K562 (cell line): ENCODE measurements around the gene LUC7L3. TPM values are rescaled to one million over a fixed set of nuclear protein-coding genes. Genes with fewer than 3 reads are reported as not detected.
A peak's percentile ranks its signal among the peaks of the same experiment; 100 is the strongest.

Experiments used
- ATAC-seq: fragments of 200-7000 bp; cut with Tn5 transposase; 3 replicates; pipeline ENCODE4 v1.9.1; 2020; ENCODE audit warnings: moderate library complexity
- BruUV-seq: library from RNA; stranded (reverse); fragments of 400-500 nt; replicated peaks from 2 replicates; lab custom pipeline; 2021; lab: Mats Ljungman, UMichigan
- CTCF ChIA-PET: fragments of 300-600 bp; formaldehyde crosslinking; extraction: SDS; loops from one replicate; lab custom pipeline; 2021; ENCODE audit warnings: low intra/inter-chr PET ratio; lab: Yijun Ruan, JAX
- POLR2A ChIA-PET: fragments of 300-600, 350-650 bp; sonication (Branson Sonifier 250); formaldehyde crosslinking; extraction: SDS; loops from one replicate; lab custom pipeline; 2021; ENCODE audit warnings: antibody characterized with exemption, inconsistent platforms; lab: Yijun Ruan, JAX
- DNase-seq, 4 experiments: peaks; one replicate each; pipeline versions ENCODE4 v3.0.0 to v3.0.0-alpha.2; 2011 to 2018; ENCODE audit warnings: low spot score in 3 of 4, mixed read lengths in 3 of 4; ENCODE audit errors: extremely low read depth in 1 of 4
- FAIRE-seq: peaks from 2 replicates; lab custom pipeline; 2011; peaks lifted over from hg19 to GRCh38; lab: Jason Lieb, UNC
- H2AFZ ChIP-seq: 2 replicates; pipeline ENCODE4 v1.6.0; 2011; ENCODE audit warnings: low read depth, low read length, control low read depth, inconsistent platforms
- H3K27ac ChIP-seq: fragments of 200-600 bp; 3 replicates; pipeline ENCODE4 v1.8.0; 2011; ENCODE audit warnings: low read depth, mild to moderate bottlenecking, control low read depth, inconsistent platforms, low read length, moderate library complexity, mixed read lengths; ENCODE audit errors: extremely low read depth
- H3K27me3 ChIP-seq, 2 experiments: fragments of 300-600 bp in 1 of 2; 2 replicates in 1 of 2; 3 replicates in 1 of 2; pipeline versions ENCODE4 v1.6.0 to v1.8.0; 2011; ENCODE audit warnings: inconsistent platforms in 2 of 2, low read length in 2 of 2, mild to moderate bottlenecking in 1 of 2, mixed read lengths in 1 of 2, moderate library complexity in 1 of 2; ENCODE audit not compliant: control insufficient read depth in 2 of 2, insufficient read depth in 2 of 2
- H3K36me3 ChIP-seq: fragments of 300-600 bp; 3 replicates; pipeline ENCODE4 v1.8.0; 2011; ENCODE audit warnings: mild to moderate bottlenecking, low read length, inconsistent platforms; ENCODE audit not compliant: control insufficient read depth, insufficient read depth
- H3K4me1 ChIP-seq, 2 experiments: fragments of 200-600 bp in 1 of 2; replicated peaks in 1 of 2; 2 replicates in 1 of 2; 3 replicates in 1 of 2; pipeline versions ENCODE4 v1.5.1 to v1.8.0; 2011; ENCODE audit warnings: inconsistent platforms in 2 of 2, low read length in 2 of 2, mild to moderate bottlenecking in 1 of 2, mixed read lengths in 1 of 2, moderate library complexity in 1 of 2; ENCODE audit not compliant: control insufficient read depth in 2 of 2, insufficient read depth in 2 of 2
- H3K4me2 ChIP-seq: 2 replicates; pipeline ENCODE4 v1.6.1; 2011; ENCODE audit warnings: low read length, control low read depth, inconsistent platforms, mixed read lengths; ENCODE audit not compliant: insufficient read depth
- H3K4me3 ChIP-seq: fragments of 200-600 bp; sonication (generic), shearing (Covaris generic); 2 replicates; pipeline ENCODE4 v1.5.1; 2016; ENCODE audit warnings: control low read depth, inconsistent platforms
- H3K79me2 ChIP-seq: fragments of 200-600 bp; 3 replicates; pipeline ENCODE4 v1.8.0; 2011; ENCODE audit warnings: low read length, inconsistent platforms; ENCODE audit not compliant: control insufficient read depth, insufficient read depth
- H3K9ac ChIP-seq, 2 experiments: 2 replicates each; pipeline versions ENCODE4 v1.6.0 to v1.6.1; 2011; ENCODE audit warnings: low read depth in 2 of 2, low read length in 2 of 2, control low read depth in 1 of 2, inconsistent platforms in 1 of 2, mild to moderate bottlenecking in 1 of 2, mixed read lengths in 1 of 2; ENCODE audit not compliant: insufficient read depth in 1 of 2
- H3K9me1 ChIP-seq: one replicate; pipeline ENCODE4 v1.6.0; 2011; ENCODE audit warnings: inconsistent platforms, mild to moderate bottlenecking, low read length, moderate library complexity; ENCODE audit not compliant: control insufficient read depth, insufficient read depth
- H3K9me3 ChIP-seq: replicated peaks from 2 replicates; pipeline ENCODE4 v1.5.1; 2011; ENCODE audit warnings: low read depth, low read length, inconsistent platforms; ENCODE audit not compliant: control insufficient read depth, insufficient read depth
- H4K20me1 ChIP-seq: replicated peaks from 2 replicates; pipeline ENCODE4 v1.6.1; 2011; ENCODE audit warnings: low read length, inconsistent platforms, mixed read lengths; ENCODE audit not compliant: control insufficient read depth, insufficient read depth
- CREB1 ChIP-seq, 2 experiments: sonication (generic) in 1 of 2; formaldehyde crosslinking in 1 of 2; IDR thresholded peaks; 2 replicates each; pipeline versions ENCODE4 v1.6.1 to v1.8.0; 2012 to 2022; ENCODE audit warnings: inconsistent platforms in 1 of 2, mild to moderate bottlenecking in 1 of 2, missing genetic modification reagents in 1 of 2, moderate library complexity in 1 of 2
- KLF13 ChIP-seq: fragments of 450-650 bp; IDR thresholded peaks from 2 replicates; pipeline ENCODE4 v1.6.1; 2016; ENCODE audit warnings: missing genetic modification characterization, low read depth, mild to moderate bottlenecking, missing compliant biosample characterization, moderate library complexity, borderline replicate concordance
- NFXL1 ChIP-seq: fragments of 450-650 bp; formaldehyde crosslinking; IDR thresholded peaks from 2 replicates; pipeline ENCODE4 v1.4.0; 2021; ENCODE audit warnings: mild to moderate bottlenecking
- TCF3 ChIP-seq: sonication (generic); formaldehyde crosslinking; IDR thresholded peaks from 2 replicates; pipeline ENCODE4 v1.4.0; 2020; ENCODE audit warnings: mild to moderate bottlenecking, missing genetic modification reagents
- ZKSCAN3 ChIP-seq: fragments of 250-450 bp; sonication (Bioruptor Pico); IDR thresholded peaks from 2 replicates; pipeline ENCODE4 v1.4.0; 2020
- ZNF316 ChIP-seq: fragments of 450-650 bp; IDR thresholded peaks from 2 replicates; pipeline ENCODE4 v1.6.1; 2016
- WGBS: fragments of 100-300 bp; shearing (Covaris generic); methylation state at CpG from one replicate; pipeline ENCODE4 v1.1.6; 2016; ENCODE audit warnings: low coverage, mixed read lengths; ENCODE audit not compliant: insufficient coverage; ENCODE audit errors: missing lambda C conversion rate; 5-methylcytosine and 5-hydroxymethylcytosine counted together
- in situ Hi-C: fragments of 300-500 bp; cut with MboI; formaldehyde crosslinking; loops from 4 replicates; pipeline ENCODE4 v1.15.0; 2018; ENCODE audit warnings: inconsistent platforms, mixed read lengths
- intact Hi-C: fragments of 100-400 bp; cut with micrococcal nuclease; formaldehyde crosslinking; loops from 2 replicates; pipeline ENCODE4 v1.14.2; 2022
- polyA plus RNA-seq, 8 experiments: library from polyadenylated mRNA; depleted of rRNA in 4 of 8; stranded (reverse) in 5 of 8; unstranded in 3 of 8; fragments of >200 nt; fragmentation: Nextera tagmentation in 2 of 8; fragmentation: Illumina TruSeq in 1 of 8; extraction: Ambion mirVana in 2 of 8; extraction: Trizol in 1 of 8; gene quantifications; 2 replicates each; pipeline versions ENCODE4 v1.2.1 to v1.2.3, GENCODE V29; 2011 to 2014; ENCODE audit warnings: inconsistent platforms in 1 of 8, missing spikeins in 1 of 8
- total RNA-seq, 7 experiments: library from RNA; depleted of rRNA in 6 of 7; stranded (reverse); fragments of >200 nt in 6 of 7; fragmentation: Illumina TruSeq in 2 of 7; extraction: Trizol in 2 of 7; gene quantifications; 2 replicates each; pipeline versions ENCODE4 v1.2.1 to v1.2.3, GENCODE V29; 2011 to 2021; ENCODE audit warnings: low replicate concordance in 1 of 7
- TF ChIP-seq, protein P1 (sequence below): IDR thresholded peaks from 2 replicates; pipeline ENCODE4 v1.6.1; 2012; ENCODE audit warnings: low read depth, low read length, improper control_type of control experiment, borderline replicate concordance

LUC7L3 gene
- total and polyA plus RNA-seq, 9 of the 15 experiments (the other 6 are each of a cell fraction or from before 2014, with no cell fraction given): 80.8 to 284 (median 127) TPM

DNA sequence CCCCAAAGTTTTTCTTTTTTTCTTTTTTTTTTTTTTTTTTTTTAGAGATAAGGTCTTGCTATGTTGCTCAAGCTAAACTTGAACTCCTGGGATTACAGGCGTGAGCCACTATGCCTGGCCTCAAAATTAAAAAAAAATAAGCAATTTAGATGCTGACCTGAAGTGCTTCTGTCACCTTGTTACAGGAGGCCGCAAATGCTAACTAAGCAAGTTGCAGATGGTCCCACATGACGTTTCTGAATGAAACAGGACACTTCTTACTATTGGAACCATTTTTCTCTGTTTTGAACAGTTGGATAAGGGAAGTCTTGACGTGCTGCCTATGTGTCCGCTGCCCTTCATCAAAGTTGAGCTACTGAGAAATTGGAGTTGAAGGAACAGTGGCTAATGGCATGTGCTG, 39.1 kb downstream of the LUC7L3 start:
- H3K9me1 ChIP-seq: no peaks in the 10 kb centered on the region
- FAIRE-seq: no peak
- no peak for ATAC-seq
- H4K20me1 ChIP-seq: no peaks in the 10 kb centered on the region
- POLR2A ChIA-PET: interaction anchor here (0.9 to 2.4 kb wide), 5 partner anchors 9 to 29 kb away, joined by 3 to 6 read pairs (median 3); no protein-coding TSS in a partner anchor
- H3K9me3 ChIP-seq: no peaks in the 10 kb centered on the region
- CTCF ChIA-PET: no interaction called here
- H3K4me3 ChIP-seq: no peak overlapping the region
- H3K27me3 ChIP-seq: no peaks in the 10 kb centered on the region
- in situ Hi-C loops (no loop called here), intact Hi-C loops (no loop called here)
- no peak overlapping the region for H3K27ac ChIP-seq
- peaks cover 20% of the 10 kb centered on the region; the same call in 2 of the 3 replicates for H3K36me3 ChIP-seq
- no peak overlapping the region for H3K9ac ChIP-seq
- H3K79me2 ChIP-seq: no peaks in the 10 kb centered on the region
- WGBS: 24% methylated on average over 5 of the region's 5 CpGs
- H2AFZ ChIP-seq: no peak overlapping the region
- no TSS peak for BruUV-seq
- H3K4me1 ChIP-seq: peaks cover 0 to 4% of the 10 kb centered on the region in 2 experiments; a peak in 2 of 5 replicates
- TF ChIP-seq ZNF316 (peak; percentile 25; the same call in 1 of the 2 replicates), CREB1 (IDR thresholded peaks at IDR 0.05) (no peak), CREB1 (CRISPR knock-in tag; IDR thresholded peaks at IDR 0.05) (no peak)
- H3K4me2 ChIP-seq: no peak overlapping the region
- DNase-seq: no peak

- no TSS peak for BruUV-seq
- no peak for TF ChIP-seq KLF13 (tag)
- TF ChIP-seq NFXL1 (CRISPR knock-in tag): no peak
- TF ChIP-seq, protein P1, sequence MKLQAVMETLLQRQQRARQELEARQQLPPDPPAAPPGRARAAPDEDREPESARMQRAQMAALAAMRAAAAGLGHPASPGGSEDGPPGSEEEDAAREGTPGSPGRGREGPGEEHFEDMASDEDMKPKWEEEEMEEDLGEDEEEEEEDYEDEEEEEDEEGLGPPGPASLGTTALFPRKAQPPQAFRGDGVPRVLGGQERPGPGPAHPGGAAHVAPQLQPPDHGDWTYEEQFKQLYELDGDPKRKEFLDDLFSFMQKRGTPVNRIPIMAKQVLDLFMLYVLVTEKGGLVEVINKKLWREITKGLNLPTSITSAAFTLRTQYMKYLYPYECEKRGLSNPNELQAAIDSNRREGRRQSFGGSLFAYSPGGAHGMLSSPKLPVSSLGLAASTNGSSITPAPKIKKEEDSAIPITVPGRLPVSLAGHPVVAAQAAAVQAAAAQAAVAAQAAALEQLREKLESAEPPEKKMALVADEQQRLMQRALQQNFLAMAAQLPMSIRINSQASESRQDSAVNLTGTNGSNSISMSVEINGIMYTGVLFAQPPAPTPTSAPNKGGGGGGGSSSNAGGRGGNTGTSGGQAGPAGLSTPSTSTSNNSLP: no peak
- no peak for TF ChIP-seq ZKSCAN3 (CRISPR knock-in tag)
- no peak for TF ChIP-seq TCF3
- Histone ChIP-seq H3K9me3 (no peaks in the 10 kb centered on the region), H3K4me2 (no peak overlapping the region), H3K4me3 (no peak overlapping the region), H3K9ac (no peak overlapping the region), H3K9me1 (no peaks in the 10 kb centered on the region), H2AFZ (no peak overlapping the region), H3K27me3 (no peaks in the 10 kb centered on the region), H3K79me2 (no peaks in the 10 kb centered on the region), H3K27ac (no peak overlapping the region), H3K36me3 (peaks cover 15% of the 10 kb centered on the region; the same call in 1 of the 3 replicates), H4K20me1 (no peaks in the 10 kb centered on the region), H3K4me1 (peaks cover 0 to 8% of the 10 kb centered on the region in 2 experiments; a peak in 2 of 5 replicates)
- ChIA-PET POLR2A (interaction anchor here (0.6 to 1.6 kb wide), 6 partner anchors 10 to 454 kb away, joined by 3 to 4 read pairs (median 3); partner anchors contain the start of gene NME2), CTCF (interaction anchor here (0.7 kb wide), 1 partner anchor 211 kb away, joined by 3 read pairs; no protein-coding TSS in a partner anchor)
- ATAC-seq (no peak), DNase-seq (no peak), FAIRE-seq (no peak)
- 39% methylated on average over 7 of the region's 9 CpGs for WGBS
- intact Hi-C loops: no loop called here
- in situ Hi-C loops: no loop called here
These were observed 39.7 kb downstream of the LUC7L3 start for GRCh38 chr17:50758989-50759544.
